HG03342 (cell line): ENCODE results near the gene C19orf12.
"Not testable (repeated sequence)": the region's sequence is repeated elsewhere in the genome, so short reads cannot be mapped to it uniquely, and the experiment has no call there.

Experiments
- ATAC-seq: cut with Tn5 transposase; IDR thresholded peaks from one replicate; pipeline ENCODE4 v1.9.1; 2021; ENCODE audit warnings: mild to moderate bottlenecking, moderate library complexity; ENCODE audit not compliant: unreplicated experiment

Gene C19orf12

GRCh38 chr19:29677001-29677817, 37.9 kb downstream of the C19orf12 start:
- ATAC-seq, result no peak

- ATAC-seq, result no peak
Measured at GRCh38 chr19:29676586-29676985, 38.5 kb downstream of the C19orf12 start.

- ATAC-seq, result no peak
Measured at GRCh38 chr19:29675650-29676186, 39.3 kb downstream of the C19orf12 start.

- ATAC-seq, result no peak
Measured at GRCh38 chr19:29675120-29675649, 39.9 kb downstream of the C19orf12 start.

GRCh38 chr19:29674374-29675119, 40.5 kb downstream of the C19orf12 start:
- ATAC-seq, result no peak

- no peak for ATAC-seq
Measured at GRCh38 chr19:29673451-29674371, 41.4 kb downstream of the C19orf12 start.

GRCh38 chr19:29672933-29673336, 42.1 kb downstream of the C19orf12 start:
- ATAC-seq, result no peak

- ATAC-seq, result no peak
Measured at GRCh38 chr19:29672319-29672932, 42.6 kb downstream of the C19orf12 start.

GRCh38 chr19:29671393-29672160, 43.5 kb downstream of the C19orf12 start:
- peak; percentile 86 for ATAC-seq

- not testable (repeated sequence) for ATAC-seq
Measured at GRCh38 chr19:29671026-29671392, 44.1 kb downstream of the C19orf12 start.

GRCh38 chr19:29670255-29670654, 44.8 kb downstream of the C19orf12 start:
- ATAC-seq, result no peak

GRCh38 chr19:29668746-29669609, 46.1 kb downstream of the C19orf12 start:
- no peak for ATAC-seq

- ATAC-seq, result no peak
Measured at GRCh38 chr19:29667901-29668341, 47.1 kb downstream of the C19orf12 start.

- no peak for ATAC-seq
Measured at GRCh38 chr19:29667387-29667783, 47.7 kb downstream of the C19orf12 start.

GRCh38 chr19:29666578-29667386, 48.3 kb downstream of the C19orf12 start:
- ATAC-seq, result no peak

GRCh38 chr19:29665826-29666577, 49.1 kb downstream of the C19orf12 start:
- ATAC-seq, result peak; percentile 1
